GM23248 (cell line): ENCODE measurements around the gene SMYD3. TPM values are rescaled to one million over a fixed set of nuclear protein-coding genes. Genes with fewer than 3 reads are reported as not detected.

Experiments used
- DNase-seq: peaks from one replicate; pipeline ENCODE4 v3.0.0-alpha.2; 2015
- H2AFZ ChIP-seq: fragments of 200-600 bp; sonication (generic); 2 replicates; pipeline ENCODE4 v1.6.1; 2016; ENCODE audit warnings: antibody characterized with exemption
- H3F3A ChIP-seq: fragments of 200-600 bp; sonication (generic); 2 replicates; pipeline ENCODE4 v1.6.1; 2016; ENCODE audit warnings: mild to moderate bottlenecking, antibody characterized with exemption, mixed run types; ENCODE audit not compliant: insufficient read depth
- H3K27ac ChIP-seq: fragments of 200-600 bp; sonication (generic); 2 replicates; pipeline ENCODE4 v1.5.1; 2016; ENCODE audit warnings: mild to moderate bottlenecking
- H3K27me3 ChIP-seq: fragments of 200-600 bp; sonication (generic); replicated peaks from 2 replicates; pipeline ENCODE4 v1.6.1; 2016; ENCODE audit warnings: mild to moderate bottlenecking; ENCODE audit not compliant: insufficient read depth
- H3K36me3 ChIP-seq: fragments of 200-600 bp; sonication (generic); 2 replicates; pipeline ENCODE4 v1.6.1; 2016; ENCODE audit warnings: low read depth, mild to moderate bottlenecking
- H3K4me1 ChIP-seq: fragments of 200-600 bp; sonication (generic); 2 replicates; pipeline ENCODE4 v1.6.1; 2016; ENCODE audit warnings: mild to moderate bottlenecking; ENCODE audit not compliant: insufficient read depth
- H3K4me2 ChIP-seq: fragments of 200-600 bp; sonication (generic); one replicate; pipeline ENCODE4 v1.6.1; 2016; ENCODE audit warnings: mild to moderate bottlenecking; ENCODE audit not compliant: unreplicated experiment
- H3K4me3 ChIP-seq: fragments of 200-600 bp; sonication (generic); 2 replicates; pipeline ENCODE4 v1.5.1; 2016; ENCODE audit warnings: mild to moderate bottlenecking
- H3K79me2 ChIP-seq: fragments of 200-600 bp; sonication (generic); 2 replicates; pipeline ENCODE4 v1.6.1; 2016; ENCODE audit warnings: mild to moderate bottlenecking; ENCODE audit not compliant: insufficient read depth
- H3K9ac ChIP-seq: fragments of 200-600 bp; sonication (generic); 2 replicates; pipeline ENCODE4 v1.6.1; 2016; ENCODE audit warnings: mild to moderate bottlenecking
- H3K9me2 ChIP-seq: fragments of 200-600 bp; sonication (generic); 2 replicates; pipeline ENCODE4 v1.6.1; 2016; ENCODE audit warnings: mixed run types, mild to moderate bottlenecking, moderate library complexity; ENCODE audit not compliant: insufficient read depth
- H3K9me3 ChIP-seq: fragments of 200-600 bp; sonication (generic); one replicate; pipeline ENCODE4 v1.6.1; 2017; ENCODE audit warnings: low read depth
- H4K20me1 ChIP-seq: fragments of 200-600 bp; sonication (generic); 2 replicates; pipeline ENCODE4 v1.6.0; 2016; ENCODE audit not compliant: insufficient read depth
- EZH2 ChIP-seq: fragments of 200-600 bp; sonication (generic); IDR thresholded peaks from 2 replicates; pipeline ENCODE4 v1.6.1; 2018; ENCODE audit warnings: antibody characterized with exemption, mild to moderate bottlenecking; ENCODE audit not compliant: insufficient read depth, poor library complexity, severe bottlenecking
- EZH2phosphoT487 ChIP-seq: fragments of 200-600 bp; sonication (generic); IDR thresholded peaks from 2 replicates; pipeline ENCODE4 v1.6.1; 2018; ENCODE audit warnings: antibody characterized with exemption, moderate library complexity, mild to moderate bottlenecking, low read depth; ENCODE audit not compliant: insufficient read depth
- WGBS, 2 experiments: methylation state at CpG; one replicate each; pipeline ENCODE4 v1.1.6; 2015 to 2017; ENCODE audit warnings: low lambda C conversion rate in 2 of 2, low coverage in 1 of 2; ENCODE audit errors: missing lambda C conversion rate in 2 of 2; 5-methylcytosine and 5-hydroxymethylcytosine counted together
- in situ Hi-C: fragments of 300-500 bp; cut with MboI; formaldehyde crosslinking; loops from 2 replicates; pipeline ENCODE4 v1.15.0; 2020
- polyA plus RNA-seq: library from polyadenylated mRNA; unstranded; fragments of >200 nt; fragmentation: Nextera tagmentation; extraction: Ambion mirVana; gene quantifications from 2 replicates; pipeline ENCODE4 v1.2.1, GENCODE V29; 2016
- total RNA-seq: library from RNA; depleted of rRNA; stranded (reverse); fragments of >200 nt; shearing (Covaris generic); gene quantifications from 2 replicates; pipeline ENCODE4 v1.2.3, GENCODE V29; 2014

SMYD3 gene
- total and polyA plus RNA-seq, 2 experiments from 2014 or later, result 32.1 to 44.8 TPM

GRCh38 chr1:246320286-246320685 lies 186.8 kb downstream of the SMYD3 start:
- H3K9me3 ChIP-seq, result no peaks in the 10 kb centered on the region
- no peak for DNase-seq
- no peak overlapping the region for H3K9ac ChIP-seq
- no peaks in the 10 kb centered on the region for H3K9me2 ChIP-seq
- H4K20me1 ChIP-seq, result 0 out of 2 replicates have a peak, but pooled peaks cover 3% of the 10 kb centered on the region
- peaks cover 13% of the 10 kb centered on the region for H3K4me1 ChIP-seq
- no peak overlapping the region for H3K4me3 ChIP-seq
- in situ Hi-C loops, result no loop called here
- no peaks in the 10 kb centered on the region for H3K79me2 ChIP-seq
- H3F3A ChIP-seq, result peaks cover 6% of the 10 kb centered on the region
- no peaks in the 10 kb centered on the region for H3K27me3 ChIP-seq
- no peak overlapping the region for H3K27ac ChIP-seq
- no peak overlapping the region for H3K4me2 ChIP-seq
- no peaks in the 10 kb centered on the region for H3K36me3 ChIP-seq
- no peak overlapping the region for H2AFZ ChIP-seq
- 69 to 78% methylated on average over 4 of the region's 4 CpGs for WGBS, 2 experiments
- TF ChIP-seq EZH2, result no peak
- no peak for TF ChIP-seq EZH2phosphoT487

- no peaks in the 10 kb centered on the region for H3K9me3 ChIP-seq
- TF ChIP-seq EZH2 (no peak), EZH2phosphoT487 (no peak)
- no peaks in the 10 kb centered on the region for H3K36me3 ChIP-seq
- 80 to 84% methylated on average over 5 of the region's 5 CpGs for whole genome bisulfite sequencing, 2 experiments
- no peak overlapping the region for H2AFZ ChIP-seq
- H3K9me2 ChIP-seq, result no peaks in the 10 kb centered on the region
- no peak overlapping the region for H3K4me2 ChIP-seq
- no peaks in the 10 kb centered on the region for H3K27me3 ChIP-seq
- no peak overlapping the region for H3K9ac ChIP-seq
- H3F3A ChIP-seq, result peaks cover 6% of the 10 kb centered on the region
- no peak overlapping the region for H3K4me3 ChIP-seq
- no peaks in the 10 kb centered on the region for H3K79me2 ChIP-seq
- peaks cover 13% of the 10 kb centered on the region for H3K4me1 ChIP-seq
- in situ Hi-C loops, result no loop called here
- no peak overlapping the region for H3K27ac ChIP-seq
- DNase-seq, result no peak
- 0 out of 2 replicates have a peak, but pooled peaks cover 3% of the 10 kb centered on the region for H4K20me1 ChIP-seq
Measured at GRCh38 chr1:246319083-246319714, 187.9 kb downstream of the SMYD3 start.

GRCh38 chr1:246318622-246319021 lies 188.5 kb downstream of the SMYD3 start:
- in situ Hi-C loops, result no loop called here
- no peak overlapping the region for H2AFZ ChIP-seq
- no peak overlapping the region for H3K4me2 ChIP-seq
- H3F3A ChIP-seq, result peaks cover 6% of the 10 kb centered on the region
- no peaks in the 10 kb centered on the region for H3K9me3 ChIP-seq
- H3K4me1 ChIP-seq, result peaks cover 13% of the 10 kb centered on the region
- H3K9ac ChIP-seq, result no peak overlapping the region
- no peaks in the 10 kb centered on the region for H3K36me3 ChIP-seq
- H3K9me2 ChIP-seq, result no peaks in the 10 kb centered on the region
- DNase-seq, result no peak
- 95 to 97% methylated on average over 3 of the region's 3 CpGs for WGBS, 2 experiments
- no peaks in the 10 kb centered on the region for H3K79me2 ChIP-seq
- no peaks in the 10 kb centered on the region for H3K27me3 ChIP-seq
- H3K27ac ChIP-seq, result no peak overlapping the region
- H3K4me3 ChIP-seq, result no peak overlapping the region
- 0 out of 2 replicates have a peak, but pooled peaks cover 3% of the 10 kb centered on the region for H4K20me1 ChIP-seq
- TF ChIP-seq EZH2 (no peak), EZH2phosphoT487 (no peak)

- DNase-seq, result no peak
- Histone ChIP-seq H3K4me3 (no peak overlapping the region), H3K9me3 (no peaks in the 10 kb centered on the region), H3F3A (peaks cover 6% of the 10 kb centered on the region), H3K9ac (no peak overlapping the region), H3K9me2 (no peaks in the 10 kb centered on the region), H4K20me1 (0 out of 2 replicates have a peak, but pooled peaks cover 3% of the 10 kb centered on the region), H3K36me3 (no peaks in the 10 kb centered on the region), H3K4me1 (peaks cover 13% of the 10 kb centered on the region), H3K4me2 (peak overlapping the region; percentile 0), H3K27ac (no peak overlapping the region), H3K79me2 (no peaks in the 10 kb centered on the region), H2AFZ (no peak overlapping the region), H3K27me3 (no peaks in the 10 kb centered on the region)
- in situ Hi-C loops, result no loop called here
- TF ChIP-seq EZH2phosphoT487, result no peak
- no peak for TF ChIP-seq EZH2
Measured at GRCh38 chr1:246318036-246318359, 189.1 kb downstream of the SMYD3 start.
